A549 (cell line): ENCODE results near the gene GRK6. TPM values are rescaled to one million over a fixed set of nuclear protein-coding genes. Genes with fewer than 3 reads are reported as not detected.

ENCODE experiments used
- ATAC-seq, 2 experiments: fragments of 200-7000 bp in 1 of 2; fragments of >200 bp in 1 of 2; cut with Nextera tagmentation in 1 of 2; cut with Tn5 transposase in 1 of 2; 3 replicates each; pipeline versions ENCODE4 v1.8.0 to v1.9.1; 2018 to 2020; ENCODE audit warnings: mild to moderate bottlenecking in 1 of 2, moderate library complexity in 1 of 2
- CTCF ChIA-PET: fragments of 300-600 bp; sonication (Branson Sonifier 250); formaldehyde crosslinking; extraction: SDS; loops from one replicate; lab custom pipeline; 2021; ENCODE audit warnings: antibody characterized with exemption, inconsistent platforms; lab: Yijun Ruan, JAX
- POLR2A ChIA-PET: fragments of 350-600 bp; formaldehyde crosslinking; extraction: SDS; loops from one replicate; lab custom pipeline; 2021; ENCODE audit warnings: antibody characterized with exemption, inconsistent platforms; lab: Yijun Ruan, JAX
- DNase-seq, 2 experiments: peaks; one replicate each; pipeline versions ENCODE4 v3.0.0 to v3.0.0-alpha.2; 2011 to 2016; ENCODE audit warnings: low read depth in 1 of 2, low spot score in 1 of 2
- FAIRE-seq: peaks from 2 replicates; lab custom pipeline; 2011; peaks lifted over from hg19 to GRCh38; lab: Jason Lieb, UNC
- H3K27ac ChIP-seq, 2 experiments: fragments of >200 bp; sonication (Bioruptor Twin); formaldehyde crosslinking; 3 replicates each; pipeline ENCODE4 v1.5.1; 2016 to 2017
- H3K4me1 ChIP-seq: fragments of >200 bp; sonication (Bioruptor Twin); formaldehyde crosslinking; 3 replicates; pipeline ENCODE4 v1.6.1; 2016
- H3K4me2 ChIP-seq: fragments of >200 bp; sonication (Bioruptor Twin); formaldehyde crosslinking; 3 replicates; pipeline ENCODE4 v1.6.1; 2016
- H3K4me3 ChIP-seq: fragments of >200 bp; sonication (Bioruptor Twin); formaldehyde crosslinking; 3 replicates; pipeline ENCODE4 v1.5.1; 2016
- H3K9me3 ChIP-seq: fragments of >200 bp; sonication (Bioruptor Twin); formaldehyde crosslinking; 3 replicates; pipeline ENCODE4 v1.6.1; 2016
- CBX2 ChIP-seq: fragments of 200-600 bp; sonication (generic); IDR thresholded peaks from 2 replicates; pipeline ENCODE4 v1.6.1; 2016; ENCODE audit warnings: low read depth, mild to moderate bottlenecking, borderline replicate concordance
- CBX8 ChIP-seq: fragments of 200-600 bp; sonication (generic); IDR thresholded peaks from 2 replicates; pipeline ENCODE4 v1.6.1; 2016
- CHD4 ChIP-seq: fragments of 200-600 bp; sonication (generic); IDR thresholded peaks from 2 replicates; pipeline ENCODE4 v1.6.1; 2016; ENCODE audit warnings: antibody characterized with exemption, mild to moderate bottlenecking, borderline replicate concordance
- EHF ChIP-seq: fragments of 250-450 bp; sonication (Bioruptor Pico); IDR thresholded peaks from 2 replicates; pipeline ENCODE4 v1.5.0; 2020; ENCODE audit warnings: mild to moderate bottlenecking
- ESRRA ChIP-seq: fragments of 150-350 bp; IDR thresholded peaks from 2 replicates; pipeline ENCODE4 v1.6.1; 2014; ENCODE audit warnings: mild to moderate bottlenecking, low read length, borderline replicate concordance
- HEYL ChIP-seq: fragments of 250-450 bp; sonication (Bioruptor Pico); IDR thresholded peaks from 2 replicates; pipeline ENCODE4 v1.8.0; 2021; ENCODE audit warnings: mild to moderate bottlenecking, moderate library complexity
- JUN ChIP-seq, 2 experiments: fragments of >200 bp; sonication (Bioruptor Twin); formaldehyde crosslinking; IDR thresholded peaks; 2 replicates in 1 of 2; 3 replicates in 1 of 2; pipeline ENCODE4 v1.6.1; 2016 to 2017
- JUNB ChIP-seq: fragments of >200 bp; sonication (Bioruptor Twin); formaldehyde crosslinking; IDR thresholded peaks from 2 replicates; pipeline ENCODE4 v1.6.1; 2016
- KDM1A ChIP-seq: fragments of 200-600 bp; sonication (generic); IDR thresholded peaks from 2 replicates; pipeline ENCODE4 v1.6.1; 2016; ENCODE audit warnings: low read depth, mild to moderate bottlenecking
- KDM5A ChIP-seq: fragments of 200-600 bp; sonication (generic); IDR thresholded peaks from 2 replicates; pipeline ENCODE4 v1.6.1; 2016; ENCODE audit warnings: antibody characterized with exemption, mild to moderate bottlenecking
- MYC ChIP-seq: IDR thresholded peaks from 2 replicates; pipeline ENCODE4 v1.6.1; 2012; ENCODE audit warnings: mild to moderate bottlenecking, inconsistent platforms, low read length, improper control_type of control experiment, borderline replicate concordance
- POLR2A ChIP-seq: IDR thresholded peaks from 2 replicates; pipeline ENCODE4 v1.6.1; 2012; ENCODE audit warnings: mild to moderate bottlenecking, low read length
- POLR2AphosphoS2 ChIP-seq: conservative IDR thresholded peaks from 2 replicates; pipeline ENCODE4 v1.6.1; 2012; ENCODE audit warnings: low read length, improper control_type of control experiment, inconsistent platforms
- RCOR1 ChIP-seq: fragments of 150-350 bp; IDR thresholded peaks from 2 replicates; pipeline ENCODE4 v1.6.1; 2014; ENCODE audit warnings: antibody characterized with exemption, low read length, low read depth
- RFX5 ChIP-seq: fragments of 450-650 bp; IDR thresholded peaks from 2 replicates; pipeline ENCODE4 v1.7.1; 2014; ENCODE audit warnings: antibody characterized with exemption, mild to moderate bottlenecking, moderate library complexity
- TFCP2L1 ChIP-seq: fragments of 250-450 bp; sonication (Bioruptor Pico); IDR thresholded peaks from 2 replicates; pipeline ENCODE4 v1.5.0; 2021; ENCODE audit warnings: mild to moderate bottlenecking
- ZC3H11A ChIP-seq: fragments of 450-650 bp; IDR thresholded peaks from 2 replicates; pipeline ENCODE4 v1.6.1; 2014; ENCODE audit warnings: antibody characterized with exemption, mild to moderate bottlenecking
- ZNF302 ChIP-seq: fragments of 250-450 bp; sonication (Bioruptor Pico); IDR thresholded peaks from 2 replicates; pipeline ENCODE4 v1.9.0; 2021; ENCODE audit warnings: inconsistent platforms, mild to moderate bottlenecking, moderate library complexity
- WGBS: methylation state at CpG from one replicate; pipeline ENCODE4 v1.1.6; 2017; ENCODE audit errors: missing lambda C conversion rate; 5-methylcytosine and 5-hydroxymethylcytosine counted together
- polyA plus RNA-seq, 4 experiments: library from polyadenylated mRNA; depleted of rRNA in 3 of 4; stranded (reverse); fragments of >200 nt; fragmentation: RNase III in 1 of 4; extraction: RNeasy Plus Mini Kit Qiagen cat#74134 plus additional on column Dnase treatment in 1 of 4; gene quantifications; 2 replicates in 3 of 4; 3 replicates in 1 of 4; pipeline ENCODE4 v1.2.3, GENCODE V29; 2011 to 2017
- TF ChIP-seq, protein P1 (sequence below): fragments of >200 bp; sonication (Bioruptor Twin); formaldehyde crosslinking; IDR thresholded peaks from 2 replicates; pipeline ENCODE4 v1.6.1; 2016
- TF ChIP-seq, protein P2 (sequence below): fragments of 200-600 bp; sonication (generic); IDR thresholded peaks from 2 replicates; pipeline ENCODE4 v1.6.1; 2016; ENCODE audit warnings: antibody characterized with exemption, mild to moderate bottlenecking, moderate library complexity
- TF ChIP-seq, protein P3 (sequence below): fragments of 150-350 bp; IDR thresholded peaks from 2 replicates; pipeline ENCODE4 v1.6.1; 2014; ENCODE audit warnings: low read depth, mild to moderate bottlenecking, low read length

GRK6 gene
- polyA plus RNA-seq, 2 of the 4 experiments (the other 2 are of a cell fraction) = 20.1 to 28.8 TPM

DNA sequence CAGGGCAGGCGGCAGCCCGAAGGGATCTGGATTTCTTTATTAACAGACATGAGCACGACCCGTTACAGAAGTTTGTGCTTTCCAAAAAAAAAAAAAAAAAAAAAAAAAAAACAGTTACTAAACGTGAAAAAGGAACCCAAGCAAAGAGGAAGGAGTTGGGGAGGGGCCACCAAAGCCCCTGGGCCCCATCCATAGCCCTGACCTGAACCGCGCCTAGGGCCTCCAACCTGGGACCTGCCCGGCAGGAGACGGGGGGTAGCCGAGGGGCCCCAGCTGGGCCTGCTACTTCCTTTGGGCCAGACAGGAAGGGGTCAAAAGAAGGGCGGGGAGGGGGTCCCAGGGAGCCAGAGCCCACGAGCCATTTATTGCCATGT, 30.1 kb downstream of the GRK6 start:
- 33% methylated on average over 12 of the region's 12 CpGs for WGBS
- Histone ChIP-seq H3K4me1 (peaks cover 10% of the 10 kb centered on the region), H3K9me3 (no peaks in the 10 kb centered on the region), H3K4me3 (no peak overlapping the region), H3K4me2 (peak overlapping the region; percentile 37), H3K27ac (peak overlapping the region in 1 of 2 experiments; percentile 22; a peak in 1 of 6 replicates)
- ChIA-PET POLR2A (interaction anchor here (1.1 kb wide), 1 partner anchor 41 kb away, joined by 4 read pairs; the partner anchor contains the start of gene PDLIM7), CTCF (interaction anchor here (0.6 to 25.5 kb wide), 14 partner anchors 9 to 197 kb away, joined by 3 to 871 read pairs (median 7); partner anchors contain the start of genes DBN1, F12, GRK6 and PDLIM7)
- no peak for FAIRE-seq
- DNase-seq = no peak
- no peak for ATAC-seq
- no peak for TF ChIP-seq JUN (IDR thresholded peaks at IDR 0.05)
- no peak for TF ChIP-seq KDM1A
- no peak for TF ChIP-seq ZC3H11A
- no peak for TF ChIP-seq POLR2A
- TF ChIP-seq POLR2AphosphoS2 = no peak
- TF ChIP-seq, protein P1, sequence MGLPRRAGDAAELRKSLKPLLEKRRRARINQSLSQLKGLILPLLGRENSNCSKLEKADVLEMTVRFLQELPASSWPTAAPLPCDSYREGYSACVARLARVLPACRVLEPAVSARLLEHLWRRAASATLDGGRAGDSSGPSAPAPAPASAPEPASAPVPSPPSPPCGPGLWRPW = no peak
- TF ChIP-seq RCOR1 = no peak
- no peak for TF ChIP-seq CBX8
- TF ChIP-seq KDM5A = no peak
- TF ChIP-seq, protein P2, sequence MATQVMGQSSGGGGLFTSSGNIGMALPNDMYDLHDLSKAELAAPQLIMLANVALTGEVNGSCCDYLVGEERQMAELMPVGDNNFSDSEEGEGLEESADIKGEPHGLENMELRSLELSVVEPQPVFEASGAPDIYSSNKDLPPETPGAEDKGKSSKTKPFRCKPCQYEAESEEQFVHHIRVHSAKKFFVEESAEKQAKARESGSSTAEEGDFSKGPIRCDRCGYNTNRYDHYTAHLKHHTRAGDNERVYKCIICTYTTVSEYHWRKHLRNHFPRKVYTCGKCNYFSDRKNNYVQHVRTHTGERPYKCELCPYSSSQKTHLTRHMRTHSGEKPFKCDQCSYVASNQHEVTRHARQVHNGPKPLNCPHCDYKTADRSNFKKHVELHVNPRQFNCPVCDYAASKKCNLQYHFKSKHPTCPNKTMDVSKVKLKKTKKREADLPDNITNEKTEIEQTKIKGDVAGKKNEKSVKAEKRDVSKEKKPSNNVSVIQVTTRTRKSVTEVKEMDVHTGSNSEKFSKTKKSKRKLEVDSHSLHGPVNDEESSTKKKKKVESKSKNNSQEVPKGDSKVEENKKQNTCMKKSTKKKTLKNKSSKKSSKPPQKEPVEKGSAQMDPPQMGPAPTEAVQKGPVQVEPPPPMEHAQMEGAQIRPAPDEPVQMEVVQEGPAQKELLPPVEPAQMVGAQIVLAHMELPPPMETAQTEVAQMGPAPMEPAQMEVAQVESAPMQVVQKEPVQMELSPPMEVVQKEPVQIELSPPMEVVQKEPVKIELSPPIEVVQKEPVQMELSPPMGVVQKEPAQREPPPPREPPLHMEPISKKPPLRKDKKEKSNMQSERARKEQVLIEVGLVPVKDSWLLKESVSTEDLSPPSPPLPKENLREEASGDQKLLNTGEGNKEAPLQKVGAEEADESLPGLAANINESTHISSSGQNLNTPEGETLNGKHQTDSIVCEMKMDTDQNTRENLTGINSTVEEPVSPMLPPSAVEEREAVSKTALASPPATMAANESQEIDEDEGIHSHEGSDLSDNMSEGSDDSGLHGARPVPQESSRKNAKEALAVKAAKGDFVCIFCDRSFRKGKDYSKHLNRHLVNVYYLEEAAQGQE = no peak
- TF ChIP-seq TFCP2L1 (CRISPR knock-in tag) = no peak
- no peak for TF ChIP-seq ESRRA
- no peak for TF ChIP-seq EHF (CRISPR knock-in tag)
- no peak for TF ChIP-seq MYC
- no peak for TF ChIP-seq HEYL (CRISPR knock-in tag)
- TF ChIP-seq JUNB = no peak
- TF ChIP-seq CBX2 = no peak
- TF ChIP-seq, protein P3, sequence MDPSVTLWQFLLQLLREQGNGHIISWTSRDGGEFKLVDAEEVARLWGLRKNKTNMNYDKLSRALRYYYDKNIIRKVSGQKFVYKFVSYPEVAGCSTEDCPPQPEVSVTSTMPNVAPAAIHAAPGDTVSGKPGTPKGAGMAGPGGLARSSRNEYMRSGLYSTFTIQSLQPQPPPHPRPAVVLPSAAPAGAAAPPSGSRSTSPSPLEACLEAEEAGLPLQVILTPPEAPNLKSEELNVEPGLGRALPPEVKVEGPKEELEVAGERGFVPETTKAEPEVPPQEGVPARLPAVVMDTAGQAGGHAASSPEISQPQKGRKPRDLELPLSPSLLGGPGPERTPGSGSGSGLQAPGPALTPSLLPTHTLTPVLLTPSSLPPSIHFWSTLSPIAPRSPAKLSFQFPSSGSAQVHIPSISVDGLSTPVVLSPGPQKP = no peak
- no peak for TF ChIP-seq CHD4

DNA sequence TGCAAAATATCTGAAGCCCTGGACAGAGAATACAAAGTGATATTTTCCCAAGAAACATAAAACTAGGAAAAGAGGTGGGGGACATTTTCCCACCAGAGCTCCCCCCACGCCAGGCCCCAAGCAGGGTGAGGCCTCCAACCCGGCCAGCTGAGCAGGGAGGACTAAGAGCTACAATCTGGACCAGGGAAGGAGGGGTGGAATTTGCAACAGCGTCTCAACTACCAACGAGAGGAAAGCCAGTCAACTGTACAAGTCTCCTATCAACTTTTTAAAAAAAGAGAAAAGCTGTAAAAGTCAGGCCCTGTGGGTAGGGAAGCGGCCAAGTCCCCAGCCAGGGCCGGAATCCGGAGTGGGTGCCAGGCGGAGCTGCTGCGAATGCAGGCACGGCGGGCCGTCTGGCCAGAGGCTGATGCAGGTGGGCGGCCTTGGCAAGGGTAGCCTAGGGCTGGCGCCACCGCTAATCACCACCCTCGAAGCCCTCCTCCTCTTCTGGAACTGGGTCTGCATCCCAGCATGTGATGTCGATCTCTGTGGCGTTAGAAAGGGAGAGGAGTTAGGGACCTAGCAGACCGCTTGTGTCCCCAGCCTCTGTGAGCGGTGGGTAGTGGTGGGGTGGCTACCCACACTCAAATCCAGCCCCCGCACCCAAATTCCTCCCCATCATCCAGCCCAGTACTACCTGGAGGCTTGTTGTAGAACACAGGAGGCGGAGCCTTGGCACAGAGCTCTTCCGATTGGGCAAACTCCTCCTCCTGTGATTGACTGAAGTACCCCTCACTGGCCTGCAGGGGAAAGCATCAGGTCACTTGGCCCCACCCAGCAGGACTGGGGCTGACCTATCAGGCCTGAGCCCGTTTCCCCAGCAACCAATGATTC, 30.7 kb downstream of the GRK6 start:
- TF ChIP-seq RCOR1 (0 out of 2 replicates have a peak, but pooled peaks have one; percentile 79), TFCP2L1 (CRISPR knock-in tag) (0 out of 2 replicates have a peak, but pooled peaks have one; percentile 13), ZNF302 (CRISPR knock-in tag) (no peak), POLR2A (0 out of 2 replicates have a peak, but pooled peaks have one; percentile 10), RFX5 (peak; percentile 93)
- Histone ChIP-seq H3K27ac (no peak overlapping the region), H3K4me3 (no peak overlapping the region), H3K4me2 (no peak overlapping the region), H3K4me1 (peaks cover 10% of the 10 kb centered on the region), H3K9me3 (no peaks in the 10 kb centered on the region)
- POLR2A ChIA-PET = interaction anchor here (0.6 to 1.1 kb wide), 4 partner anchors 31 to 40 kb away, joined by 3 to 4 read pairs (median 3); partner anchors contain the start of genes GRK6 and PDLIM7
- DNase-seq (peak; percentile 98), ATAC-seq (peak; percentile 41 to 77), FAIRE-seq (peak; percentile 92)
- CTCF ChIA-PET = interaction anchor here (0.6 to 25.5 kb wide), 15 partner anchors 9 to 198 kb away, joined by 3 to 871 read pairs (median 7); partner anchors contain the start of genes DBN1, F12, GRK6 and PDLIM7
- WGBS = 76% methylated on average over 23 of the region's 24 CpGs
